GM12875 (cell line): ENCODE data around the gene SMC1A.
"Not testable (repeated sequence)": the region's sequence is repeated elsewhere in the genome, so short reads cannot be mapped to it uniquely, and the experiment has no call there.

ENCODE experiments used
- H3K4me3 ChIP-seq: one replicate; pipeline ENCODE4 v1.5.1; 2011; ENCODE audit warnings: low read depth, low read length, control low read depth
- TF ChIP-seq, protein P1 (sequence below): IDR thresholded peaks from 2 replicates; pipeline ENCODE4 v1.5.1; 2011; ENCODE audit warnings: low read depth, mild to moderate bottlenecking, control low read depth, inconsistent platforms, low read length, moderate library complexity, borderline replicate concordance; ENCODE audit not compliant: insufficient read depth

SMC1A gene

GRCh38 chrX:53379747-53380146 is 42.7 kb downstream of the SMC1A start:
- H3K4me3 ChIP-seq, result no peak overlapping the region
- TF ChIP-seq, protein P1, sequence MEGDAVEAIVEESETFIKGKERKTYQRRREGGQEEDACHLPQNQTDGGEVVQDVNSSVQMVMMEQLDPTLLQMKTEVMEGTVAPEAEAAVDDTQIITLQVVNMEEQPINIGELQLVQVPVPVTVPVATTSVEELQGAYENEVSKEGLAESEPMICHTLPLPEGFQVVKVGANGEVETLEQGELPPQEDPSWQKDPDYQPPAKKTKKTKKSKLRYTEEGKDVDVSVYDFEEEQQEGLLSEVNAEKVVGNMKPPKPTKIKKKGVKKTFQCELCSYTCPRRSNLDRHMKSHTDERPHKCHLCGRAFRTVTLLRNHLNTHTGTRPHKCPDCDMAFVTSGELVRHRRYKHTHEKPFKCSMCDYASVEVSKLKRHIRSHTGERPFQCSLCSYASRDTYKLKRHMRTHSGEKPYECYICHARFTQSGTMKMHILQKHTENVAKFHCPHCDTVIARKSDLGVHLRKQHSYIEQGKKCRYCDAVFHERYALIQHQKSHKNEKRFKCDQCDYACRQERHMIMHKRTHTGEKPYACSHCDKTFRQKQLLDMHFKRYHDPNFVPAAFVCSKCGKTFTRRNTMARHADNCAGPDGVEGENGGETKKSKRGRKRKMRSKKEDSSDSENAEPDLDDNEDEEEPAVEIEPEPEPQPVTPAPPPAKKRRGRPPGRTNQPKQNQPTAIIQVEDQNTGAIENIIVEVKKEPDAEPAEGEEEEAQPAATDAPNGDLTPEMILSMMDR, result no peak

- TF ChIP-seq, protein P1, result no peak
- H3K4me3 ChIP-seq, result no peak overlapping the region
Observed at GRCh38 chrX:53379008-53379710, 43.3 kb downstream of the SMC1A start.

DNA sequence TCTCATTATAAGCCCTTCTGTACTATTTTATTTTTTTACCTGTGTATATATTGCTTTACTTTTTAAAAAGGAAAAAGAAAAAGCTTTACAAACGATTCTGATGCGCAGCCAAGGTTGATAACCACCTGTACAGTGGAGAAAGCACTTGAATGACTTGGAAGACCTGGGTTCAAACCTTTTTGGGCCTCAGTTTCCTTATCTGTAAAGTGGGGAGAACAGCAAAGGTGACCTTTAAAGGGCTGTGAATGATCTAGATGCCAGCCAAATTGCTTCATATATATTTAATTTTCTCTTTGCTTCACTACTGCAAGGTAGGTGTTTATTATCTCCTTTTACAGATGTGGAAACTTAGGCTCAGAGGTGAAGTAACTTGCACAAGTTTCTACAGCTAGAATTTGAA is 45.0 kb downstream of the SMC1A start:
- H3K4me3 ChIP-seq, result no peak overlapping the region
- TF ChIP-seq, protein P1, result no peak

DNA sequence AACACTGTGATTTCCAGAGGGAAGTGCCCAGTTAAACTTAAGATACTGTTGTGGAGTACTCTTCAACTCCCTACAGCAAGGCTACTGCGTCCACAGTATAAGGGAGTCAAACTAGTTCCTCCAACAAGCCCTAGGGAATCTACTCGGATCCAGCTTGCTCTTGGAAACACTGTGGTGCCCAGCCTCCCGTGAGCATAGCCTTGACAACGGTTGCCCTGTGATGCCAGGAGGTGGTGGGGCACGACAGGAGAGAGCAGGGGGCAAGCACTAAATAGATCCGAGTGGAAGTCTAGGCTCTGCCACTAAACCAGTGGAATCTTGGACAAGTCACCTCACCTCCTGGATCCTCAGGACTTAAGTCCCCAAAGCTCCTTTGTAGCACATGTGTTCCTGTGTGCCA is 45.6 kb downstream of the SMC1A start:
- no peak overlapping the region for H3K4me3 ChIP-seq
- TF ChIP-seq, protein P1, result no peak

DNA sequence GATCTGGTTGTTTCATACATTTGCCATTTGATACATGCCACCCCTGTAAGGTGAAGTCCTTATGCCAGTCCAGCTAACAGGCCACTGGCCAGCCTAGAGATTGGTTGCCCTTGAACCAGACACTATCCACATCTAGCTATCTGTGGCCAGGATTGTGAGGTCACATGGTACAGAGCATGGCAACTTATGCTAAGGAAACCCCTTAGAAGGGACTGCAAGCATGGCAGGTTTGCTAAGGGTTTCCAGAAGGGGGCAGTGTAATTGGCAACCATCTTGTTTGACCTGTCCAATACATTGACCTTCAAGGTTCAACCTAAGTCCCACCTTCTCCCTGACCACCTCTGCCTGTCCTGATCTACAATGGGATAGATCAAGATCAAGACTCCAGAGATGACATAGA is 47.5 kb downstream of the SMC1A start:
- no peak overlapping the region for H3K4me3 ChIP-seq
- TF ChIP-seq, protein P1, result no peak

GRCh38 chrX:53374222-53374820 is 48.1 kb downstream of the SMC1A start:
- no peak overlapping the region for H3K4me3 ChIP-seq
- TF ChIP-seq, protein P1, result no peak

GRCh38 chrX:53373307-53373706 is 49.1 kb downstream of the SMC1A start:
- no peak overlapping the region for H3K4me3 ChIP-seq
- TF ChIP-seq, protein P1, result no peak

DNA sequence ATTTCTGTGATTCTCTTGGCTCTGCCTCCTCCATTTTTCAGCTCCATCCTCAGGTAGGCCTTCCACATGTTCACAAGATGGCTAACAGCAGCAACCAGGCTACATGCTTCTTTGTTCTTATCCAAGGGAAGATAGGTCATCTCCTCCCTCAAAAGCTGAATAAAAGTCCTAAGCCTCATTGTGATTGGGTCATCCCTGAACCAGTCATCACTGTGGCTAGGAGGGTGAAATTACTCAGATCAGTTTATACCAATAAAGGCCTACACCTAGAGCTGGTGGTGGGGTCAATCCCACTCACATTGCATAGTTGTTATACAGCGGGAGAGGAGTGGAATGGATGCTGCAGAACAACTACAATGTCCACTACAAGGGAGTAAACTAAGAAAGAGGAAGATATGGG is 56.0 kb downstream of the SMC1A start:
- not testable (repeated sequence) for H3K4me3 ChIP-seq
